Esophagus muscularis mucosa (tissue), 4 donors: ENCODE results near the gene UBXN7.
"Not testable (repeated sequence)": the region's sequence is repeated elsewhere in the genome, so short reads cannot be mapped to it uniquely, and the experiment has no call there.

ENCODE experiments used
- CTCF ChIP-seq, 3 experiments: fragments of 200-600 bp in 2 of 3; fragments of 450-650 bp in 1 of 3; sonication (generic) in 2 of 3; IDR thresholded peaks; one replicate each; pipeline ENCODE4 v1.5.1; 2017 to 2019; ENCODE audit warnings: antibody characterized with exemption in 3 of 3, mild to moderate bottlenecking in 2 of 3, moderate library complexity in 1 of 3
- EP300 ChIP-seq: sonication (generic); formaldehyde crosslinking; IDR thresholded peaks from one replicate; pipeline ENCODE4 v1.6.1; 2017; ENCODE audit warnings: antibody characterized with exemption
- POLR2A ChIP-seq: fragments of 450-650 bp; IDR thresholded peaks from one replicate; pipeline ENCODE4 v1.6.1; 2017; ENCODE audit warnings: antibody characterized with exemption, moderate library complexity, mild to moderate bottlenecking, low read depth
- POLR2AphosphoS5 ChIP-seq, 2 donors: sonication (generic); formaldehyde crosslinking; IDR thresholded peaks; one replicate each; pipeline ENCODE4 v1.6.1; 2017; ENCODE audit warnings: antibody characterized with exemption in 2 of 2

GRCh38 chr3:196457470-196457869, 25.2 kb upstream of the UBXN7 start:
- not testable (repeated sequence) for TF ChIP-seq POLR2AphosphoS5 (IDR thresholded peaks at IDR 0.05); CTCF (IDR thresholded peaks at IDR 0.05); POLR2A; EP300
